H1 (cell line): ENCODE data around the gene FOXK1. TPM values are rescaled to one million over a fixed set of nuclear protein-coding genes. Genes with fewer than 3 reads are reported as not detected.

ENCODE experiments used
- CBX8 ChIP-seq: fragments of 300-800, 300-1000 bp; sonication (generic); IDR thresholded peaks from 2 replicates; pipeline ENCODE4 v1.7.1; 2016; ENCODE audit warnings: low read depth, low read length, borderline replicate concordance
- EGR1 ChIP-seq: IDR thresholded peaks from 2 replicates; pipeline ENCODE4 v1.6.1; 2011; ENCODE audit warnings: low read depth, low read length, borderline replicate concordance
- RBBP5 ChIP-seq: IDR thresholded peaks from 2 replicates; pipeline ENCODE4 v1.7.1; 2012; ENCODE audit warnings: low read depth, mild to moderate bottlenecking, inconsistent platforms, low read length, moderate library complexity, borderline replicate concordance
- polyA plus RNA-seq, 7 experiments: library from polyadenylated mRNA; depleted of rRNA in 3 of 7; stranded (reverse) in 5 of 7; unstranded in 2 of 7; fragments of >200 nt in 5 of 7; fragments of 200-250 nt in 2 of 7; gene quantifications; 1 replicate in 5 of 7; 2 replicates in 1 of 7; 4 replicates in 1 of 7; pipeline versions ENCODE4 v1.2.1 to v1.2.3, GENCODE V29; 2011 to 2013; ENCODE audit warnings: missing spikeins in 2 of 7, mixed read lengths in 2 of 7
- total RNA-seq: library from RNA; stranded (reverse); fragmentation: NEBNext Ultra II Directional; extraction: Animal tissue kit (Norgen Biotek cat#: 25700); gene quantifications from 2 replicates; pipeline ENCODE4 v1.2.1, GENCODE V29; 2021

The FOXK1 gene
- total and polyA plus RNA-seq, 2 of the 8 experiments (the other 6 are each of a cell fraction or from before 2014, with no cell fraction given) = 2.0 to 8.5 TPM

DNA sequence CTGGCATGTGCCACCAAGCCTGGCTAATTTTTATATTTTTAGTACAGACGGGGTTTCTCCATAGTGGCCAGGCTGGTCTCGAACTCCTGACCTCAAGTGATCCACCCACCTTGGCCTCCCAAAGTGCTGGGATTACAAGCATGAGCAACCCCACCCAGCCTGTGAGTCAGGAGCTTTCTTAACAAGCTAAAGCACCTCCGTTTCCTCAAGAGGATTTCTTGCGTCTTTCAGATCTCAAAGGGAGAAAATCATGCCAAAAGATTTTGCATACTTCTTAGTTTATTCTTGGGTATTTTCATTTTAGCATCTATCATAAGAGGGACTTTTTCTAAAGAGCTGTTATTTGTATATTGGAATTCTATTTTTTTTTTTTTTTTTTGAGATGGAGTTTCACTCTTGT is 47.9 kb upstream of the FOXK1 start (continued):
- TF ChIP-seq RBBP5 (no peak), CBX8 (no peak), EGR1 (no peak)
